Activated T-helper 1 cell treated with anti-CD3 and anti-CD28 coated beads, Interleukin-2, amount 50 U/mL, for 16 hours (primary cell): ENCODE results near the gene PHF21B.
"Not testable (repeated sequence)": the region's sequence is repeated elsewhere in the genome, so short reads cannot be mapped to it uniquely, and the experiment has no call there.

ENCODE experiments used
- DNase-seq, 2 donors: peaks; one replicate each; pipeline ENCODE4 v3.0.0-alpha.2; 2020; ENCODE audit warnings: low read depth in 1 of 2, low spot score in 1 of 2

The PHF21B gene

DNA sequence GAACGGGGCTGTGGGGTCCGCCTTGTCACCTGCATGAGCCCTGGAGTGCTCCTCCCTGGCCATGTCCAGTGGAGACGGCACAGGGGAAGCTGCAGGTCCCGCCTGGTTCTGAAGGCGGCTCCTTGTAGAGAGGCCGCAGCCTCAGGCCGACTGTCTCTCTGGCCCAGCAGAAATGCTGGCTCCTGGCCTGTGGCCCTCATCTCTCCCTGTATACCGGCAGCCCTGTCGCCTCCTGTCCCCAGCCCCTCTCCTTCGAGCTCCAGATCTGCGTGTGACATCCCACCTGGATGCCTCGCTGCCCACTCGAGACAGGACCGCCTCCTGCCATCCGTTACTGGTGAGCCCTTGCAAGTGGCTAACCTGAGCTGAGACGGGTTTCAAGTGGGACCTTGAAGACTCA, 73.6 kb downstream of the PHF21B start:
- no peak for DNase-seq

DNA sequence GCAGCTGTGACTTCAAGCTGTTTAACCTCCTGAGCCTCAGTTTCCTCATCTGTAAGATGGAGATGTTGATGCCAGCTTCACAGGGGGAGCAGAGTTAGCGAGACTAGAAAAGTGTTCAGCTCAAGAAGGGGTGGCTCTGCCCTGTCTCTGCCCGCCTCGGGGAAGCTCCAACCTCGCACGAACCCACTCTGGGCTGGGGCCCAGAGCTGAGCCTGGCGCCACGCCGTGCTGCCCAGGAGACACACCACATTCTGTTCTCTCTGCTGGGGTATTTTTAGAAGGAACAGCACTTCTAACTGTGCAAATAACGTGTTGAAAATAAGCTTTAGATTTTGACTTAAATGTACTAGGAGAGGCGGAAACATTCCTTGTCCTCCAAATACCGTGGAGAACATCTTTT, 74.1 kb downstream of the PHF21B start:
- no peak for DNase-seq

DNA sequence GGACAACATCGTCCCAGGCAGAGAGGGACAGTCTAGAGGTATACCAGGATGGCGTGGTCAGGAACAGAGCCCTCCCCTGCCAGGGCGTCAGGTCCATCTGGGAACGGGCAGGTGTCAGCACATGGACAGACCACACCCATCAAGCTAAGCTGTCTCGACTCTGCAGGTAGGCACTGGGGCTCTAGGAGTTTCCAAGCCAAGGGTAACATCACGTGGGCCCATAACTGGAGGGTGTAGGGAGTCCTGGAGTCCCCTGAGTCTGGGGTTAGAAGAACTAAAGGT, 75.4 kb downstream of the PHF21B start:
- DNase-seq, result no peak

- DNase-seq, result no peak
Observed at GRCh38 chr22:44933666-44934453, 75.9 kb downstream of the PHF21B start.

DNA sequence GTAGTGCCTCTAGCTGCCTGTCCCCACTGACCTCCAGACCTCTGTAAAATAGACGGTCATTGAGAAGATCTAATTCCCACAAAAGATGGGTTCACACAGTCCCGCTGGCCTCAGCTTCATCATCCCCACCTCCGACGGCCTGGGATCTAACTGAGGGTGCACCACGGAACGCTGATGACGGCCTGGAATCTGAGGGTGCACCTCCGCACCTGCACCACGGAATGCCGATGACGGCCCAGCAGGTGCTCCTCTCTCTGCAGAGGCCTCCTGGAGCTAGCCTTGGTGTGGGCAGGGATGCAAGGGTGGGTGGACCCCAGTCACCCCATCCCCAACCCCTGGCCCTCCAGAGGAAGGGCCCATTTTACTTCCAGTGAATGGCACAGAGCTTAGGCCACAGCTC, 77.3 kb downstream of the PHF21B start:
- no peak for DNase-seq

- no peak for DNase-seq
Observed at GRCh38 chr22:44931766-44932165, 78.0 kb downstream of the PHF21B start.

DNA sequence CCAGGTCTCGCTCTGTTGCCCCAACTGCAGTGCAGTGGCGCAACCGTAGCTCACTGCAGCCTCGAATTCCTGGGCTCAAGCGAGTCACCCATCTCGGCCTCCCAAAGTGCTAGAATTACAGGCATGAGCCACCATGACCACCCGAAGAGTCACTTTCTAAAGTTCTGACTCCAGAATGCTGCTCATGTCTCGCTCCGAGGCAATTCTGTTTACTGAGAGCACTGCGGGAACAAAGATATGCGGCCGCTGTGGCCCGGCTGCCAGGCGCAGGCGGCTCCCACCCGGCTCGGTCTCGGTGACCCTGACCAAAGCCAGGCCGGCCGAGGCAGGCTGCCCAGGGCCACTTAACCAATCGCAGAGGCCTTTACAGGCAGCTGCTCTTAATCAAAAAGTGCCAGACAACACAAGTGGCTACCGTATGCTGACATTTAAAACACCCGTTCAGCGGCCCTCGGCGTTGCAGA, 78.7 kb downstream of the PHF21B start:
- no peak for DNase-seq

GRCh38 chr22:44930711-44931035, 79.1 kb downstream of the PHF21B start:
- no peak for DNase-seq

GRCh38 chr22:44930016-44930710, 79.6 kb downstream of the PHF21B start:
- no peak for DNase-seq

GRCh38 chr22:44929359-44930015, 80.3 kb downstream of the PHF21B start:
- DNase-seq, result no peak

DNA sequence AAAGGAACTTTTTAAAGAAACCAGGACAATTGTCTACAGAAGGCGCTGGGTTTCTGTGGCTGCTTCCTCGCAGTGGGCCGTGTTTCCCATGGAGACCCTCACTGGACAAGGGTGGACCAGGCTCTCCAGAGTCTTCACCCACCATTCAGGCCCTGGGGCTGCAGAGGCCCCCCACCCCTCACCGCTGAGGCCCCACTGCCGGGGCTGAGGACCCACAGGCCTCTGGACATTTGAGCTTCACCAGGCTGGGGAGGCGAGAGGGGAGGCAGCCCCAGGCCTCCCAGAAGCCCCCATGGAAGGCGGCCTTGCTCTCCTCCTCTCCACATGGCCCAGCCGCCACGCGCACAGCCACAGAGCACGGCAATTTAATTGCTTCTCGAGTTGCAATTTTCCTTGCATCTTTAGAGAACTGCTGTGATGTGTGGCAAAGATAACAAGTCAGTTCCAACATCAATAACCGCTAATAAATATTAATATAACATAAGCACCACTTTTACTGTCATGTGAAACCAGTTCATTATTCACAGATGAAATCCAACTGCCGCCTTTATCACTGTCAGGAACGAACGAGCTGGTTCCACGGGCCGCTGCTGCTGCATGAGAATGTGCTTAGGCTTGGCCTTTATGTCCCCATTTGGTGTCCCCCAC, 81.0 kb downstream of the PHF21B start:
- no peak for DNase-seq

DNA sequence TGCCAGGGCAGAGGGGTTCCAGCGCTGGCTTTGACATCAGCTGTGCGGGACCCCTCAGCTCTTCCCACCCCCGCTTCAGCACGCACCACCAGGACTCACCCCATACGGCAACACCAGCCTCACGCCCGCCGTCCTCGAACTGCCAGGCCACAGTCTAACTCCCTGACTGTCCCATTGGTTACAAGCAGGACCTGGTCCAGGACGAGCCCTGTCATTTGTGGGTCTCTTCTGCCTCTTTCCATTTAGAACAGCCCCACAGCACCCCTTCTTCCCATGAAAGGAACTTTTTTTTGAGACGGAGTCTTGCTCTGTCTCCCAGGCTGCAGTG, 81.7 kb downstream of the PHF21B start:
- DNase-seq, result no peak

GRCh38 chr22:44927463-44928135, 82.2 kb downstream of the PHF21B start:
- DNase-seq, result no peak

DNA sequence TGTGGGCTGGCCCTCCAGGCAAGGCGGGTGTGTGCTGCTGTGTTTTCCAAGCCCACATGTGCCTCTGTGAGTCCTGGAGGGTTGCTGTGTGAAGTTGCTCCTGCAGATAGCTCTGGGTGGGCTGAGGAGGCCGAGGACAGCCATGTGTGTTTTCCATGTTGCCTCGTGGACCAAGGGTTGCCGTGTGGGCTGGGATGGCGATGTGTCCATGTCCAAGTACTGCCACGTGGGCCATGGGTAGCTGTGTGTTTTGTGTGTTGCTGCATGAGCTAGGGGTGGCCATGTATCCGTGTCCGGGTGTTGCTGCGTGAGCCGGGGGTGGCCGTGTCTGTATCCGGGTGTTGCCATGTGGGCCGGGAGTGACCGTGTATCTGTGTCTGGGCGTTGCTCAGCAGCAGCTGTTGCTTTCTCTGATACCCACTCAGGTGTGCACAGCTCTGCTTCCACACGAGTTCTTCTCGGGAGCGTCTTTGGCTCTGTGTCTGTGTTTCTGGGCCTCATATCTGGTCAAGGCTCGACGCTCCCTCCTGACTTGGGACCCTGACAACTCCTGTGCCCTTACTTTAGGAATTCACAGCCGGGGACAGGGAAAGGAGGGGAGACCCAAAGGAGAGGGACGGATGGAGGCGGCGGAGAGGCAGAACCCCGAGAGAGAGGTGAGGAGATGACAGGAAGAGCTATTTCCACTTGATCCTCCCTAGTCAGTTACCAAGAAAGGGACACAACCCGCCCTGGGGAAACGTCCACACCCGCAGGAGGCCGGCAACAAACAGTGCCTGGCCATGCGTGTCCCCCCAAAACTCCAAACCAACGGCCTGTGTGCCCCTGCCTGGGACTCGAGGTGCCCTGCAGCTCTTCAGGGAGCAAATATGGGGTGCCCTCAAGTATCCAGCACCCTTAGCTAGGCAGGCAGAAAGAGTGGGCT, 83.1 kb downstream of the PHF21B start:
- DNase-seq, result no peak

DNA sequence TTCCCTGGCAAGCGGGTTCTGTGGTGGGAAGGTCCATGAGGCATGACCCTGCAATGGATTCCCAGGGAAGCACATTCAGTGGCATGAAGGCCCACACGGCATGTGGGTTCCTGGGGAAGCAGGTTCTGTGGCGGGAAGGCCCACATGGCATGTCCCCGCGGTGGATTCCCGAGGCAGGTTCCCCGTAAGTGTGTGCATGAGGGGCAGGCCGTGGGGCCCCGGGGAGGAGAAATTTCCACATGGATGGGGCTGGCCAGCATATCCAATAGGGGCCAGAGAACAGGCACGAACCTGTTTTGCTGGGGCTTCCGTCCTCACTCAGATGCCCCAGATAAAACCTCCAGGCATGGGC, 83.7 kb downstream of the PHF21B start:
- no peak for DNase-seq

DNA sequence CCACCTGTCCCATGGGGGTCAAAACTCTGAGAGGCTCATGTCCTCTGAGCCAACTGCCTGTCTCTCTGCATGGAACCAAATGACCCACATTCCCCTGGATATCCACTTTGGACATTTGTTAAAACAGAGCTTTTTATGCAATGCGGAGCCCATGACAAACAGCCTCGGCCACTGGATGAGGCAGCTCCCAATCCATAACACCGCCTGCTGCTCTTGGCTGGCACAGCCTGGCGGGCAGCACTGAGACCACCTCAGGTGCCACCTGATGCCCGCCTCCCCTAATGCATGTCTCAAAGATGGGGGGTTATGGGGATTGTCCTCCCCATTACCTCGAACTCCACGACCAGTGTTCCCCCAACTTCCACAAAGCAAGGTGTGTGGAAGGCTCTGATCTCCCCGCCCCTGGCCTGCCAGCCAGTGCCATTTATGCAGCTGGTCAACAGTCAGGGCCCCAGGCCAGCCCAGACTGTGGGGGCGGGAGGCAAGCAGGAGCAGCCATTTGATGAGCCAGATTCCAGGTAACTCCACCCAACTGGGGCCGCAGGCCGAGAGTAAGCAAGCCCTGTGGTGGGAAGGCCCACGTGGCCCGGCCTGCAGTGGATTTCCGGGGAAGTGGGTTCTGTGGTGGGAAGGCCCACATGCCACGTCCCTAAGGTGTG, 84.2 kb downstream of the PHF21B start:
- DNase-seq, result no peak

GRCh38 chr22:44924710-44925109, 85.1 kb downstream of the PHF21B start:
- no peak for DNase-seq

DNA sequence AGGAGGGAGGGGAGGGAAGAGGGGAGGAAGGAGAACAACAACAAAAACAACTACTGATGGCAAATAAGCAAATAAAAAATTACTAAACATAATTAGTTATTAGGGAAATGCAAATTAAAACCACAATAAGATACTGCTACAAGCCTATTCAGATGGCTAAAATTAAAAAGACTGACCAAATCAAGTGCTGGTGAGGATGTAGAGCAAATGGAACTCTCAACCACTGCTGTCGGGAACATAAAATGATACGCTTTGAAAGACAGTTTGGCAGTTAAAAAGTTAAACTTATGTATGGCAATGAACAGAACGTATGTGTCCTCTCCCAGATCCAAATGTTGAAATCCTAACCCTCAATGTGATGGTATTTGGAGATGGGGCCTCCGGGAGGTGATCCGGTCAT, 85.7 kb downstream of the PHF21B start:
- DNase-seq, result no peak

GRCh38 chr22:44921766-44922165, 88.0 kb downstream of the PHF21B start:
- DNase-seq, result not testable (repeated sequence)

DNA sequence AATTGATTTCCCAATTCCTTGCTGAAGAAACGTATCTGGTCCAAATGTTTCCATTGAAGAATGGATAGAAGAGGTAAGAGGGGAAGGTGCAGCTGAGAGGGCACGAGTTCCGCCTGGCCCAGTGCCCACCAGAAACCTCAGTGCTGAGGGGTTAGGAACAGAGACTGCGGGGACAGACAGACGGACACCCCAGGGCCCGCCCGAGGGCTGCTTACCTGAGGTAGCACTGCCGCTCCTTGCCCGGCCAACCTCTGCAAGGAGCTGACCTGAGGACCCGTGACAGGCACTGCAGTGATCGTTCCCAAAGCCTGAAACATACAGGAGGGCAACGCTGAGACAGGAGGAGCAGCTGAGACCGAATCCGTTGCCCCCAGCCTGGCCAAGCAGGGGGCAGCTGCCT, 89.6 kb downstream of the PHF21B start:
- DNase-seq, result no peak
